Immature natural killer cell (primary cell): ENCODE measurements around the gene SMOC2. TPM values are rescaled to one million over a fixed set of nuclear protein-coding genes. Genes with fewer than 3 reads are reported as not detected.

ENCODE experiments used
- DNase-seq, 3 donors: peaks; one replicate each; pipeline ENCODE4 v3.0.0; 2022; ENCODE audit warnings: mixed read lengths in 1 of 3
- H3K27ac Mint-ChIP-seq, 6 donors: one replicate each; pipeline ENCODE4 v1.8.0; 2020; ENCODE audit warnings: mixed read lengths in 6 of 6, mild to moderate bottlenecking in 5 of 6, inconsistent platforms in 4 of 6, moderate library complexity in 3 of 6
- H3K27me3 Mint-ChIP-seq, 3 donors: one replicate each; pipeline ENCODE4 v1.8.0; 2020 to 2021; ENCODE audit warnings: low read depth in 3 of 3, mild to moderate bottlenecking in 3 of 3, mixed read lengths in 3 of 3, moderate library complexity in 3 of 3, inconsistent platforms in 1 of 3
- H3K36me3 Mint-ChIP-seq, 3 donors: one replicate each; pipeline ENCODE4 v1.8.0; 2020; ENCODE audit warnings: mixed read lengths in 3 of 3, inconsistent platforms in 2 of 3, mild to moderate bottlenecking in 2 of 3
- H3K4me1 Mint-ChIP-seq, 2 donors: one replicate each; pipeline ENCODE4 v1.8.0; 2020; ENCODE audit warnings: inconsistent platforms in 2 of 2, mild to moderate bottlenecking in 2 of 2, mixed read lengths in 2 of 2, moderate library complexity in 1 of 2
- H3K4me3 Mint-ChIP-seq, 5 donors: one replicate each; pipeline ENCODE4 v1.8.0; 2020; ENCODE audit warnings: mild to moderate bottlenecking in 5 of 5, mixed read lengths in 5 of 5, inconsistent platforms in 3 of 5, moderate library complexity in 3 of 5
- H3K9me3 Mint-ChIP-seq, 6 donors: one replicate each; pipeline ENCODE4 v1.8.0; 2020; ENCODE audit warnings: mild to moderate bottlenecking in 6 of 6, mixed read lengths in 6 of 6, inconsistent platforms in 4 of 6, moderate library complexity in 3 of 6
- polyA plus RNA-seq, 3 donors: library from polyadenylated mRNA; unstranded; fragments of 300-500 nt; fragmentation: Illumina TruSeq; gene quantifications; one replicate each; pipeline ENCODE4 v1.2.3, GENCODE V29; 2021

The SMOC2 gene
- polyA plus RNA-seq, 3 donors from 2014 or later: not detected

GRCh38 chr6:168545428-168545827 is 104.4 kb downstream of the SMOC2 start:
- no peak for DNase-seq
- H3K27ac Mint-ChIP-seq: no peak overlapping the region
- peaks cover 1 to 7% (median 5%) of the 10 kb centered on the region in 3 donors for H3K27me3 Mint-ChIP-seq
- H3K36me3 Mint-ChIP-seq: no peaks in the 10 kb centered on the region
- H3K9me3 Mint-ChIP-seq: peaks cover 0 to 1% (median 0%) of the 10 kb centered on the region in 6 donors
- no peak overlapping the region for H3K4me3 Mint-ChIP-seq
- H3K4me1 Mint-ChIP-seq: no peaks in the 10 kb centered on the region

- Mint-ChIP-seq H3K4me1 (no peaks in the 10 kb centered on the region), H3K36me3 (no peaks in the 10 kb centered on the region), H3K9me3 (peaks cover 0 to 1% (median 0%) of the 10 kb centered on the region in 6 donors), H3K27me3 (peaks cover 0 to 5% (median 1%) of the 10 kb centered on the region in 3 donors), H3K27ac (no peak overlapping the region), H3K4me3 (no peak overlapping the region)
- DNase-seq: no peak
These were observed 105.2 kb downstream of the SMOC2 start for GRCh38 chr6:168546151-168546550.

GRCh38 chr6:168546730-168547129 is 105.7 kb downstream of the SMOC2 start:
- peak overlapping the region in 1 of 6 donors; percentile 4 for H3K27ac Mint-ChIP-seq
- H3K36me3 Mint-ChIP-seq: no peaks in the 10 kb centered on the region
- H3K4me3 Mint-ChIP-seq: no peak overlapping the region
- H3K9me3 Mint-ChIP-seq: peaks cover 0 to 1% (median 0%) of the 10 kb centered on the region in 6 donors
- H3K27me3 Mint-ChIP-seq: peaks cover 0 to 1% (median 0%) of the 10 kb centered on the region in 3 donors
- no peaks in the 10 kb centered on the region for H3K4me1 Mint-ChIP-seq
- no peak for DNase-seq

- no peak overlapping the region for H3K27ac Mint-ChIP-seq
These were observed 109.3 kb downstream of the SMOC2 start for GRCh38 chr6:168550326-168550725.

GRCh38 chr6:168554472-168554871 is 113.5 kb downstream of the SMOC2 start:
- Mint-ChIP-seq H3K36me3 (no peaks in the 10 kb centered on the region), H3K4me3 (no peak overlapping the region), H3K4me1 (peaks cover 0 to 1% of the 10 kb centered on the region in 2 donors), H3K9me3 (no peaks in the 10 kb centered on the region), H3K27ac (no peak overlapping the region), H3K27me3 (peaks cover 0 to 3% (median 1%) of the 10 kb centered on the region in 3 donors)
- DNase-seq: no peak

More at GRCh38 chr6:168550326-168550725, 109.3 kb downstream of the SMOC2 start:
- H3K36me3 Mint-ChIP-seq: no peaks in the 10 kb centered on the region
- H3K27me3 Mint-ChIP-seq: peaks cover 0 to 1% (median 0%) of the 10 kb centered on the region in 3 donors
- no peaks in the 10 kb centered on the region for H3K4me1 Mint-ChIP-seq
- no peak overlapping the region for H3K4me3 Mint-ChIP-seq
- H3K9me3 Mint-ChIP-seq: peaks cover 0 to 1% (median 0%) of the 10 kb centered on the region in 6 donors
- no peak for DNase-seq

GRCh38 chr6:168554898-168555617 is 114.1 kb downstream of the SMOC2 start:
- Mint-ChIP-seq H3K4me1 (peaks cover 0 to 2% of the 10 kb centered on the region in 2 donors), H3K27ac (no peak overlapping the region), H3K36me3 (no peaks in the 10 kb centered on the region), H3K9me3 (no peaks in the 10 kb centered on the region), H3K27me3 (peaks cover 0 to 3% (median 1%) of the 10 kb centered on the region in 3 donors), H3K4me3 (no peak overlapping the region)
- no peak for DNase-seq

- Mint-ChIP-seq H3K4me3 (no peak overlapping the region), H3K36me3 (no peaks in the 10 kb centered on the region), H3K9me3 (no peaks in the 10 kb centered on the region), H3K4me1 (peaks cover 0 to 5% of the 10 kb centered on the region in 2 donors), H3K27me3 (peaks cover 0 to 3% (median 0%) of the 10 kb centered on the region in 3 donors), H3K27ac (no peak overlapping the region)
- DNase-seq: no peak
These were observed 114.8 kb downstream of the SMOC2 start for GRCh38 chr6:168555618-168556273.

GRCh38 chr6:168557512-168557911 is 116.5 kb downstream of the SMOC2 start:
- no peak for DNase-seq
- H3K27ac Mint-ChIP-seq: no peak overlapping the region
- H3K9me3 Mint-ChIP-seq: no peaks in the 10 kb centered on the region
- no peak overlapping the region for H3K4me3 Mint-ChIP-seq
- peaks cover 0 to 7% of the 10 kb centered on the region in 2 donors for H3K4me1 Mint-ChIP-seq
- peaks cover 0 to 3% (median 0%) of the 10 kb centered on the region in 3 donors for H3K27me3 Mint-ChIP-seq
- H3K36me3 Mint-ChIP-seq: no peaks in the 10 kb centered on the region

- Mint-ChIP-seq H3K27ac (no peak overlapping the region), H3K9me3 (no peaks in the 10 kb centered on the region), H3K36me3 (no peaks in the 10 kb centered on the region), H3K27me3 (peaks cover 0 to 3% (median 2%) of the 10 kb centered on the region in 3 donors), H3K4me1 (peaks cover 0 to 10% of the 10 kb centered on the region in 2 donors), H3K4me3 (no peak overlapping the region)
- DNase-seq: no peak
These were observed 117.7 kb downstream of the SMOC2 start for GRCh38 chr6:168558686-168559085.

- no peak overlapping the region for H3K4me3 Mint-ChIP-seq
- H3K27me3 Mint-ChIP-seq: peaks cover 0 to 5% (median 3%) of the 10 kb centered on the region in 3 donors
- no peak overlapping the region for H3K27ac Mint-ChIP-seq
- DNase-seq: no peak
- H3K4me1 Mint-ChIP-seq: peaks cover 0 to 10% of the 10 kb centered on the region in 2 donors
- no peaks in the 10 kb centered on the region for H3K9me3 Mint-ChIP-seq
- no peaks in the 10 kb centered on the region for H3K36me3 Mint-ChIP-seq
These were observed 118.7 kb downstream of the SMOC2 start for GRCh38 chr6:168559574-168560098.

GRCh38 chr6:168560126-168560525 is 119.1 kb downstream of the SMOC2 start:
- no peak overlapping the region for H3K4me3 Mint-ChIP-seq
- no peaks in the 10 kb centered on the region for H3K36me3 Mint-ChIP-seq
- no peaks in the 10 kb centered on the region for H3K9me3 Mint-ChIP-seq
- no peak for DNase-seq
- H3K27me3 Mint-ChIP-seq: peaks cover 0 to 5% (median 3%) of the 10 kb centered on the region in 3 donors
- H3K27ac Mint-ChIP-seq: no peak overlapping the region
- H3K4me1 Mint-ChIP-seq: peaks cover 0 to 10% of the 10 kb centered on the region in 2 donors

GRCh38 chr6:168562576-168563151 is 121.7 kb downstream of the SMOC2 start:
- peaks cover 0 to 10% of the 10 kb centered on the region in 2 donors for H3K4me1 Mint-ChIP-seq
- H3K27me3 Mint-ChIP-seq: peaks cover 0 to 5% (median 3%) of the 10 kb centered on the region in 3 donors
- H3K36me3 Mint-ChIP-seq: no peaks in the 10 kb centered on the region
- peak overlapping the region in 1 of 5 donors; percentile 61 for H3K4me3 Mint-ChIP-seq
- peak overlapping the region in 1 of 6 donors; percentile 85 for H3K27ac Mint-ChIP-seq
- no peak for DNase-seq
- no peaks in the 10 kb centered on the region for H3K9me3 Mint-ChIP-seq

GRCh38 chr6:168563656-168564055 is 122.7 kb downstream of the SMOC2 start:
- Mint-ChIP-seq H3K9me3 (no peaks in the 10 kb centered on the region), H3K4me1 (peaks cover 0 to 10% of the 10 kb centered on the region in 2 donors), H3K4me3 (no peak overlapping the region), H3K27me3 (peaks cover 0 to 5% (median 3%) of the 10 kb centered on the region in 3 donors), H3K36me3 (no peaks in the 10 kb centered on the region), H3K27ac (no peak overlapping the region)
- no peak for DNase-seq

GRCh38 chr6:168565112-168565511 is 124.1 kb downstream of the SMOC2 start:
- no peaks in the 10 kb centered on the region for H3K36me3 Mint-ChIP-seq
- no peak for DNase-seq
- H3K4me1 Mint-ChIP-seq: peaks cover 0 to 7% of the 10 kb centered on the region in 2 donors
- H3K4me3 Mint-ChIP-seq: no peak overlapping the region
- no peaks in the 10 kb centered on the region for H3K9me3 Mint-ChIP-seq
- peaks cover 4 to 5% (median 4%) of the 10 kb centered on the region in 3 donors for H3K27me3 Mint-ChIP-seq
- H3K27ac Mint-ChIP-seq: no peak overlapping the region
